ENCODE data around the gene GHRL.

- TF ChIP-seq CTCF (IDR thresholded peaks at IDR 0.05) (no peak), POLR2A (IDR thresholded peaks at IDR 0.05) (no peak)
Measured at GRCh38 chr3:10300087-10300486, 7.3 kb upstream of the GHRL start.
